ENCODE data around the gene ACAP1.
A peak's percentile ranks its signal among the peaks of the same experiment; 100 is the strongest.
"Not testable (repeated sequence)": the region's sequence is repeated elsewhere in the genome, so short reads cannot be mapped to it uniquely, and the experiment has no call there.

Gene ACAP1

GRCh38 chr17:7329374-7329996 is 6.8 kb upstream of the ACAP1 start:
- peak; percentile 92 for FAIRE-seq

- no peak for FAIRE-seq
Observed at GRCh38 chr17:7329997-7330637, 6.2 kb upstream of the ACAP1 start.

- no peak for FAIRE-seq
Observed at GRCh38 chr17:7330638-7331015, 5.7 kb upstream of the ACAP1 start.

GRCh38 chr17:7332111-7332510 is 4.2 kb upstream of the ACAP1 start:
- no peak for FAIRE-seq

GRCh38 chr17:7332600-7333069 is 3.7 kb upstream of the ACAP1 start:
- FAIRE-seq = not testable (repeated sequence)

- FAIRE-seq = no peak
Observed at GRCh38 chr17:7334938-7335538, 1.3 kb upstream of the ACAP1 start.

- not testable (repeated sequence) for FAIRE-seq
Observed at GRCh38 chr17:7335765-7336164, 564 bp upstream of the ACAP1 start.

- not testable (repeated sequence) for FAIRE-seq
Observed at GRCh38 chr17:7337600-7337999, 1.3 kb downstream of the ACAP1 start.

GRCh38 chr17:7340179-7340578 is 3.9 kb downstream of the ACAP1 start:
- FAIRE-seq = no peak

- FAIRE-seq = no peak
Observed at GRCh38 chr17:7341842-7342241, 5.5 kb downstream of the ACAP1 start.

GRCh38 chr17:7343250-7343649 is 6.9 kb downstream of the ACAP1 start:
- no peak for FAIRE-seq

- no peak for FAIRE-seq
Observed at GRCh38 chr17:7346761-7347614, 10.7 kb downstream of the ACAP1 start.

GRCh38 chr17:7347630-7348477 is 11.5 kb downstream of the ACAP1 start:
- no peak for FAIRE-seq

GRCh38 chr17:7348478-7349242 is 12.3 kb downstream of the ACAP1 start:
- FAIRE-seq = no peak

GRCh38 chr17:7351665-7352502 is 15.6 kb downstream of the ACAP1 start, which contains the start of gene KCTD11:
Gene KCTD11 (plus strand): TSS chr17:7352162.
- no peak for FAIRE-seq

GRCh38 chr17:7352503-7352889 is 16.2 kb downstream of the ACAP1 start:
- no peak for FAIRE-seq

- no peak for FAIRE-seq
Observed at GRCh38 chr17:7352910-7353635, 16.7 kb downstream of the ACAP1 start.

GRCh38 chr17:7354262-7354843 is 18.0 kb downstream of the ACAP1 start:
- FAIRE-seq = no peak

GRCh38 chr17:7355053-7355452 is 18.7 kb downstream of the ACAP1 start, which contains the start of gene TMEM95:
Gene TMEM95 (plus strand): TSS chr17:7355156. CDS start chr17:7355205, 49 bp downstream.
- FAIRE-seq = no peak
